HG02870 (cell line): Measurements from ENCODE around the gene CCDC71.

Source experiments
- ATAC-seq: cut with Tn5 transposase; IDR thresholded peaks from one replicate; pipeline ENCODE4 v1.9.1; 2021; ENCODE audit warnings: mild to moderate bottlenecking, moderate library complexity; ENCODE audit not compliant: unreplicated experiment

Gene CCDC71

GRCh38 chr3:49132437-49133225 lies 33.5 kb downstream of the CCDC71 start, which contains the start of gene LAMB2:
Gene LAMB2 (minus strand): TSS chr3:49133050. CDS start chr3:49132867, 183 bp downstream.
- ATAC-seq = no peak

DNA sequence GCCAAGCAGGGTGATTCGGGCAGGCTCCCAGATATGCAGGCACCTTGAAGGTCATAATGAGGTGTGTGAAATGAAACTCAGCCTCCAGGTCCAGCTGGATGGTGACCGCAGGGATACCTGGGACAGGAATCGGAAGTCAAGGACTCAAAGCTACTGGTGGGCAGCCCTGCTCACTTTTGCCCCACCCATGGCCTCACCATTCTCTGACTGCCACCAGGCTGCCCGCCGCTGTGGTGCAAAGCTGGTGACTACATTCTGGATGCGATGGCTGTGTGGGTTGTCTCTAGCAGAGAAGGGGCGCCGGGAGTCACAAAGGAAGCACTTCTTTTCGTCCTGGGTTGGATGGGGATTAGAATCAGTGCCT lies 34.1 kb downstream of the CCDC71 start:
- ATAC-seq = no peak

DNA sequence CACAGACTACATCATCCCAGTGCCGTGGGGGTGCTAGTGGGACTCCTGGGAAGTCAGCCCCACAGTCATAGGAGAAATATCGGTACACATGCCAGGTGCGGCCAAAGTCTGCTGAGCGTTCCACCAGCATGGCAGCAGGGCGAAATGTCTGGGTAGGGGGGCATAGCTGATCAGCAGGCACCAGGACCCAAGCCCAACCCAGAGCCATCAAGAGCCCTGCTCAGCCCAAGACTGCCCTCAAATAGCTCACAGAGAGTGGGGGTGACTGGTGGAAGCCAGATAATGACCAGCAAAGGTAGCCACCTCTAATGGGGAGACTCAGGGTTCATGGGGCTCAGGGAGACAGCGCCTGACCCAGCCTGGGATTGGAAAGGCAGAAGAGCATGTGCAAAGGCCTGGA lies 34.6 kb downstream of the CCDC71 start:
- no peak for ATAC-seq

DNA sequence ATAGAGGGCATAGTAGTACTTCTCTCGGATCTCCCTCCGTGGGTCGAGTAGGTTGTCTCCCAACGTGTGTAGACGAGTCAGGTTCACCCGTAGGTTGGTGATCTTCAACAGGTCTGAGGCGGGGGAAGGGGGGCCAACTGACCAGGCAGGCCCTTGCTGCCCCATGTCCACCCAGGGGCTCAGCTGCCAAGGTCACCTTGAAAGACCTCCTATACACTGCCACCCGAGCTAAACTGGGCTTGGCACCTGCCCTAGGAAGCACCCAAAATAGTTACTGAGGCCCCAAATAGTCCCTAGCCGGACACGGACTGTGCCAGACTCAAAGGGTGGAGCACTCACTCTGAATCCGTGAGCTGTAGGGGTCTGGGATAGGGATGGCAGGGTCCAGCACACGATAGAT lies 35.1 kb downstream of the CCDC71 start:
- no peak for ATAC-seq

- no peak for ATAC-seq
Measured at GRCh38 chr3:49124991-49125670, 41.0 kb downstream of the CCDC71 start.

- ATAC-seq = no peak
Measured at GRCh38 chr3:49124203-49124602, 41.9 kb downstream of the CCDC71 start.

GRCh38 chr3:49123687-49124086 lies 42.4 kb downstream of the CCDC71 start:
- ATAC-seq = no peak

DNA sequence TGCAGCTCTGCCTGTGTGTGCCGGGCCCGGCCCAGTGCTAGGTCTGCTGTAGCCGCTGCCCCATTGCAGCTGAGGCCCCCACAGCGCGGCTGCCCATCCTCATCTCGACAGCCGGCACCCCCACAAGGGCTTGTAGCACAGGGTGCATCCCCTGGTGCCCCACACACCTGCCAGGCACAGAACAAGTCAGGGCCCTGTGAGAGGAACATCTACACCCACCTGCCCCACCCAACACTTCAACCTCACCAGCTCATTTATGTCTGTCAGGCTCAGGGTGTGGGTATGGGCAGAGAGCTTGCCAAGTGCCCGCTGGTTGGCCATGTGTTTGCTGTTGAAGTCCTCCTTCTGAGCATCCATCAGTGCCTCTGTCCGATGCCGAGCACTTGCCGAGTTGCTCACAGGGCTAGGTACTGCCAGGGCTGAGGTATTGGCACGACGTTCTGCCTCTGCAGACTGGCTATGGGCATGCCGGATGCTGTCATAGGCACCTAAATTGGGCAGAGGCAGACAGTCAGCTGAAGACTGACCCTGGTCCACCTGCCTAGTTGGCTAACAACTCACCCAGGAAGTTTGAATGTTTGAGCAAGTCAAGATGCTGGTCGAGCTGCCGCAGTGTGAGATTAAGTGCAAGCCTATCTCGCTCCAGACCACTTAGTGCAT lies 43.1 kb downstream of the CCDC71 start:
- no peak for ATAC-seq

DNA sequence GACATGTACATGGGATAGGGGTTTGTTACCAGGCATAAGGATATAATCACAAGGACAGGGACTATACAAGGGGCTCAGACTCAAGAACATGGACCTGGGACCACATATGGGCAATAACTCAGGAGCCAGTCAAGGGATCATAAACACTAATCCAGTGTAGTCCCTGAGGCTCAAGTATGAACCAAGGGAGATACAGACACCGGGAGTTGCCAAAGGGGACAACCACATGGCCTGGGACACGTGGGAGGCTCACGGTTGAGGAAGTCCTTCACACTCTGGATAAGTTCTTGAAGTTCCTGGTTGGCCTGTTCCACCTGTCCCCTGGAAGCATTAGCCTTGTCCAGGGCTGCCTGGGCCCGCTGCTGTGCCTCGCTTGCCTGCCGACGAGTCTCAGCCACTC lies 43.7 kb downstream of the CCDC71 start:
- no peak for ATAC-seq

GRCh38 chr3:49122022-49122421 lies 44.1 kb downstream of the CCDC71 start:
- no peak for ATAC-seq

DNA sequence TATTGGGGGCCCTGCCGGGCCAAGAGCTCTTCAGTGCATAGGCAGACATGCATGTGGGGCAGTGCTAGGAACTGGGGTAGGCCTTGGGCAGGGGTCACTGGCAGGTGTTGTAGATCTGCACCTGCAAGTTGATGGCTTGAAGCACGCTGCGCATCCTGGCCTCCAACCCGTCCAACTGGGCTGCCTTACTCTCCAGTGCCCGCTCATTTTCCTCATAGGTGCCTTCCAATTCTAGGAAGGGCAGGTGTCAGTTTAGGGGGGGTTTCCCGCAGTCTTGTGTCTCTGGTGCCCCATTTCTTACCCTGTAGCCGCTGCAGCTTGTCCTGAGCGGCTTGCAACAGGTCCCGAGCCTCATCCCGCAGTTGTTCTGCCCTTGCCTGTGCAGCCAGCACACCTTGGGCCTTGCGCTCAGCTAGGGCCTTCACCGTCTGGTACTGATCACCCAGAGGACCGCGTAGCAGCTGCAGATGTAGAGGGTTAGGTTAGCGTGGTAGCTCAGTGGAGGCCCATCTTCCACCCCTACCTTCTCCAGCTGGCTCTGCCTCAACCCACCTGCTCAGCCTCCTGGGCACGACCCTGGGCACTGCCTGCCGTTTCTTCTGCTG lies 44.9 kb downstream of the CCDC71 start:
- ATAC-seq = no peak

GRCh38 chr3:49120438-49121131 lies 45.5 kb downstream of the CCDC71 start, which contains the start of gene USP19:
Gene USP19 (minus strand): TSS chr3:49120823. CDS start chr3:49119145, 1,678 bp downstream.
- ATAC-seq = peak; percentile 85

DNA sequence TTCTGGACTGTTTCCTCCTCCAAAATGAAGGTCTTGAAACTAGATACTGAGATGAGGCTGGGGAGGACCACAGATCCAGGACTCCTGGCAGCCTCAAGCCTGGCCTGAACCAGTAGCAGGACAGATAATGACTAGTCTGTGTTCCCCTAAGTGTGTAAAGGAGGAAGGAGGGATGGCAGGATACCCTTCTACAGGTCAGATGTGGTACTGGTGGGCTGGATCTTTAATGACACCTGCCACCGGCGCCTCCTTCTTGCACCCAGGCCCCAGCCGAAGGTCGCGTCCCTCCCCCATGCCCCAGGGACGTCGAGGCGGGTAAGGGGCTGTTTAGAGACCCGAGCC lies 46.1 kb downstream of the CCDC71 start:
- no peak for ATAC-seq

GRCh38 chr3:49119439-49119838 lies 46.7 kb downstream of the CCDC71 start:
- ATAC-seq = no peak

DNA sequence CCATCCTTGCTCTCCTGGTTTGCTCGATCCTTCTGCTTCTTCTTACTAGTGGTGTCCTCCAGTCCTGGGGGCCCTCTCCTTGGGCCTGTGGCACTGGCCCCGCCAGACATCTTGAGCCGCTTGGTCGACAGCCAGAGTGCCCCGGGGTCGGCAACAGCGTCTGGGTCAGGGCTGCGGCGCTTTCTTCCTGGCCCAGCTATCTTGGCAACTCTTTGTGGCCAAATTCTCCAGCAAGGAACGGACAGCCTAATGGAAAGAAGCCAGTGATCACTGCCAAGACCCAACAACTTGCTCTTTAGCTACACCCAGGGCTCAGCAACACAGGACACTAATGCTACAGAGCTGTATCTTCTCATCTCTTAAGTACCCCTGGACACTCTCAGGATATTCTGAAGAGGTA lies 47.1 kb downstream of the CCDC71 start:
- ATAC-seq = no peak
